C4-2B (cell line): ENCODE measurements around the gene PTPRN2.

Experiments
- H3K27ac ChIP-seq: fragments of 450-650 bp; 2 replicates; pipeline ENCODE4 v1.5.1; 2017
- ZFX ChIP-seq: fragments of 450-650 bp; IDR thresholded peaks from 2 replicates; pipeline ENCODE4 v1.6.1; 2017
- TF ChIP-seq, protein P1 (sequence below): fragments of 450-650 bp; conservative IDR thresholded peaks from 2 replicates; pipeline ENCODE4 v1.5.1; 2017; ENCODE audit warnings: mild to moderate bottlenecking

The PTPRN2 gene

DNA sequence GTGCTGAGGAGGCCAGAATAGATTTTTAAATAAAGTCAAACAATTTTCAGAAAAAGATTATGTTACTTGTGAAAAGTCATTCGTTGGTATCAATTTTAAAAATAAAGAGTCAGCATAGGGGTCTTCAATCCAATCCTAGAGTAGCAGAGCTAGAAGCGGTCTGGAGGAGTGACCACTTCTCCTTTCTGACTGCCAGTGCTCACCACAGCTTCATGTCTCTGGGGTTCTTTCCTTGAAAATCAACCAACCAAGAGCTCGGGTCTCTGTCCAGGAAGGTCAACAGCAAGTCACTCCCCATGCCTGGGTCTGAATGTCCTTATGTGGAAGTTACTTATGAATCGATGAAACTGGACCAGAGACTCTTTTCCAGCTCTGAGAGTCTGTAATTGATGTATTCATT is 14.3 kb downstream of the PTPRN2 start:
- H3K27ac ChIP-seq, result no peak overlapping the region
- no peak for TF ChIP-seq ZFX
- TF ChIP-seq, protein P1, sequence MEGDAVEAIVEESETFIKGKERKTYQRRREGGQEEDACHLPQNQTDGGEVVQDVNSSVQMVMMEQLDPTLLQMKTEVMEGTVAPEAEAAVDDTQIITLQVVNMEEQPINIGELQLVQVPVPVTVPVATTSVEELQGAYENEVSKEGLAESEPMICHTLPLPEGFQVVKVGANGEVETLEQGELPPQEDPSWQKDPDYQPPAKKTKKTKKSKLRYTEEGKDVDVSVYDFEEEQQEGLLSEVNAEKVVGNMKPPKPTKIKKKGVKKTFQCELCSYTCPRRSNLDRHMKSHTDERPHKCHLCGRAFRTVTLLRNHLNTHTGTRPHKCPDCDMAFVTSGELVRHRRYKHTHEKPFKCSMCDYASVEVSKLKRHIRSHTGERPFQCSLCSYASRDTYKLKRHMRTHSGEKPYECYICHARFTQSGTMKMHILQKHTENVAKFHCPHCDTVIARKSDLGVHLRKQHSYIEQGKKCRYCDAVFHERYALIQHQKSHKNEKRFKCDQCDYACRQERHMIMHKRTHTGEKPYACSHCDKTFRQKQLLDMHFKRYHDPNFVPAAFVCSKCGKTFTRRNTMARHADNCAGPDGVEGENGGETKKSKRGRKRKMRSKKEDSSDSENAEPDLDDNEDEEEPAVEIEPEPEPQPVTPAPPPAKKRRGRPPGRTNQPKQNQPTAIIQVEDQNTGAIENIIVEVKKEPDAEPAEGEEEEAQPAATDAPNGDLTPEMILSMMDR, result no peak

DNA sequence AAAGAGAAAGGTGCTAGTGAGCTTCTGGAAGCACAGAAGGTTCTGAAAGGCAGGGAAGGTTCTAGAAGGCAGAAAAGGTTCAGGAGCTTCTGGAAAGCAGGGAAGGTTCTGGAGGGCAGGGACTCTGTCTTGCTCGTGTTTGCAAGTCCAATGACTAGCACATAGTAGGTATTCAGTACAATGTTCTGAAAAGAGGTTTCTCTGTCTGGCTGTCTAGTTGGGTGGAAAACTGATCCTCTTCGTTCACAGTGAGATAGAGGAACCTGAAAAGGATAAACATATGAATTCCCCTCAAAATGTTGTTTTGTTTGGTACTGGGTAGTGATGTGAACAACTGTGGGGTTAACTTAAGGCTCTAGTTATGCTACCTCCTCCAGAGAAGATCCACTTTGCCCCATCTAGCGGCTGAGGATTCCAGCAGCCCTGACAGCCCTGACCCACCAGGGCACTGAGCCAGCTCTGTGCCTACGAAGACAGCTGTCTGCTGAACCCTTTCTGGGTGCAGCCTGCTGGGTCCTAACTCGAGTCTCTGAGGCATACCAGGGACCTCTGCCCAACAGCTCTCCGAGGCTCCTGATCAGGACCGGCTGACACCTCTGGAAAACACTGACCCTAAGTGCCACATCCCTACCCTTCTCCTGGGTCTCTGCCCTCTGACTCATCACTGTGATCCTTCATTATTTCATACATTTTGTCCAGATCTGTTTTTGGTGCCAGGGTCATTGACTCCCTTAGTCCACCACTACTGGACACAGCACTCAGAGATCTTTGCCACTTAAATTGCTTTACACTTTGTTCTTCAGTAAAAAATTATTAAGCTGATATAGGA is 15.4 kb downstream of the PTPRN2 start:
- TF ChIP-seq ZFX, result no peak
- TF ChIP-seq, protein P1, result no peak; the same call in 1 of the 2 replicates
- no peak overlapping the region for H3K27ac ChIP-seq

DNA sequence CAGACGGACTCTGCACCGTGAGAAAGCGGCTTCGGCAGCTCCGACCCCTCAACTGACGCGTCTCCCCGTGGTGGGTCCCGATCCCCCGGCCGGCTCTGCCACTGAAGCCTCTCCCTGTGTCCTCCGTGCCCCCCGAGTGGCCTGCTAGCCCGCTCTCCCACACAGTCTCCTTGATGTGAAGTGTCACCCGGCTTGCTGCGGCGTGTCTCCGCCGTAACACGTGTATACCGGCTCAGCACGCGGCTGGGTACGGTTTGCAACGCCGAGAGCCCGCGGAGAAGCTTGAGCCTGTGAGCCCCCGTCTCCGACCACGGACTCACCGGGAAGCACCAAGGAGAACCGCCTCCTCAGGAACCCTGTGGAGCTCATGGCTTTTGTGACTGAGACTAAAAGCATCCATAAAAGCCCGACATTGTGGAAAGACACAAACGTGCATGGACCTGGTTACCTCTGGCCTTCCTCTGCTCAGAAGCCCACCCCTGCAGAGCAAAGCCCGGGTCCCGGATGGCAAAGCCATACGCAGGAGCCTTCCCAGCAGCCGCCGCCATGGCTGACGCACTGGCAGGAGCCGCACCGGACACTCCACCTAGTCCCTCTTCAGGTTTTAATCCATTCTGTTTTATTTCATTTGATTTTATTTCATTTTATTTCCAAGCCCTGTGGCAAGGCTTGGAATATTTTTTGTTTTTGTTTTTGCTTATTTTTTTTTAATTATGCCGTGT is 17.0 kb downstream of the PTPRN2 start:
- TF ChIP-seq, protein P1, result no peak
- no peak for TF ChIP-seq ZFX
- no peak overlapping the region for H3K27ac ChIP-seq

DNA sequence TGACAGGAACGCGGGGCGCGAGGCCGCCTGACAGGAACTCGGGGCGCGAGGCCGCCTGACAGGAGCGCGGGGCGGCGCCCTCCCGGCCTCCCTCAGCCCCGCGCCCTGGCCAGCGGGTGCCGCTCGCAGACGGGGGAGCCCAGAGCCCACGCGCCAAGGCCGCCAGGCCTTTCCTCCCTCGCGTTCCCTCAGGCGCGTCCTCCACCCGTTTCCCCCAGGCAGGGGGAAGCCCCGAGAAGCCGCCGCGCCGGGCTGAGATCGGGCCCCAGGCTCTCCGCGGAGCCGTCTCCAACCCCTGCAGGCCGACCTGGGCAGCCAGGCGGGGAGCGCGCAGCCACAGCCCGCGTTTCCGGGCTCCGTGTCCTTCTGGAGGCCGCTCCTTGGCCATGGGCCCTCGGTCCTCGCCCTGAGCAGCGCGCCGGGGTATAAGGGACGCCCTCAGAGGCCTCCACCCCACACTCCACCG is 17.7 kb downstream of the PTPRN2 start:
- no peak overlapping the region for H3K27ac ChIP-seq
- TF ChIP-seq, protein P1, result no peak
- no peak for TF ChIP-seq ZFX

DNA sequence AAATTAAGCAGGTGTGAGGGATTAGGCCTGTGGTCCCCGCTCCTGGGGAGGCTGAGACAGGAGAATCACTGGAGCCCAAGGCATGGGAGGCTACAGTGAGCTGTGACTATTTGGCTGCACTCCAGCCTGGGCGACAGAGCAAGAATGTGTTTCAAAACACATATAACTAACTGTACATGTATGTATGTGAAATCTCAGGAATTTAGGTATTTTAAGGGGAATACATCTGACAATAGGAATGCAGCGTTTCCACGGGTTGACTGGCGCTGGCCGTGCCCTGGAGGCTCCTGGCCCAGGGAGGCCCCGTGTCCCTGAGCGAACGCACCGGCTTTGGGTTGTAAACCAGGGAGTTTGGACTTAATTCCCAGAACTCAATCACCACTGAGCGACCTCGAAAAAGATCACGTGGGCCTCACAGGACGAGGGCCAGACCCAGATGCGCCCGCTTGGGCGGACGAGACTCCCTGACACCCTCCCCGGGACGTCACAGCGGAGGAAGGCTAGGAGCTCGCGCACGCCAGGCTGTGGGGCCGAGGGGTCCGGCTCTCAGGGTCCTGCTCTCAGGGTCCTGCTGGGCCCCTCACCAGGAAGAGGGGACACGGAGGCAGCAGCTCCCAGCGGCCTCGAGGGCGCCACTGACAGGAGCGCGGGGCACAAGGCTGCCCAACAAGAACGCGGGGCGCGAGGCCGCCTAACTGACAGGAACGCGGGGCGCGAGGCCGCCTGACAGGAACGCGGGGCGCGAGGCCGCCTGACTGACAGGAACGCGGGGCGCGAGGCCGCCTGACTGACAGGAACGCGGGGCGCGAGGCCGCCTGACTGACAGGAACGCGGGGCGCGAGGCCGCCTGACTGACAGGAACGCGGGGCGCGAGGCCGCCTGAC is 18.4 kb downstream of the PTPRN2 start:
- TF ChIP-seq, protein P1, result no peak
- no peak for TF ChIP-seq ZFX
- H3K27ac ChIP-seq, result no peak overlapping the region

DNA sequence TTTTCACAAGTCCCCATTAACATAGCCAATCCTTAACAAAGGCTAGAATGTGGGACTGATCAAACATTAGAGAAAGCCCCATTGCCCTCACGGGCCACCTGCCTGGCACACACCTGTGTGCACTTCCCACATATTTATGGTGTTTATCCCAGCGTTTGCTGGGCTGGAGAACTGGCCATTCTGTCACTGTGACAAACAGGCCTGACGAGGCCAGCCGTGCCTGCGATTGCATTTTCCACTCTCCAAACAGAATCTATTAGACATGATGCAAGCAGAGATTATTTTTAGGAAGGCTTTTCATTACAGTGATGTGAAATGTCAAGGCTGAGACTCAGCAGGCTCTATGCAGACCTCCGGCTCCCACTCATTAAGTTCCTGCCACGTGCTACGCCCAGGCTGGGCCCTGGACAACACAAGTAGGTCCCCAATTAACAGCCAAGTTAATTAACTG is 20.4 kb downstream of the PTPRN2 start:
- H3K27ac ChIP-seq, result no peak overlapping the region
- no peak for TF ChIP-seq ZFX
- TF ChIP-seq, protein P1, result no peak
